ENCODE data around the gene PAAF1.
"Not testable (repeated sequence)": the region's sequence is repeated elsewhere in the genome, so short reads cannot be mapped to it uniquely, and the experiment has no call there.

PAAF1 gene

DNA sequence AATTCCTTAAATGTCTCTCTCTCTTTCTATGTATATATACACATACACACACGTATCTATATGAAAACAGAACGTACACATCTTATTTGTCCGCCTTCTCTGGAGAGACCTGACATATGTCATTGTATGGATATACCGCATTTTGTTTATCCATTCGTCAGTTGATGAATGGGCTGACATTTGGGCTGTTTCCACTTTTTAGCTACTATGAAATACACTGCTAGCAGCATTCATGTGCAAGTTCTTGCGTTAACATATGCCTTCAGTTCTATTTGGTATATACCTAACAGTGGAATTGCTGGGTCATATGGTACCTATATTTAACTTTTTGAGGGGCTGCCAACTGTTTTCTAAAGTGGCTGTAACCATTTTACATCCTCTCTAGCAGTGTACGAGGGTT lies 56.0 kb downstream of the PAAF1 start:
- in situ Hi-C loops (cut with MboI; ENCODE audit: low sequenced_read_pairs, unreplicated experiment) = no loop called here
- TF ChIP-seq, protein P1, sequence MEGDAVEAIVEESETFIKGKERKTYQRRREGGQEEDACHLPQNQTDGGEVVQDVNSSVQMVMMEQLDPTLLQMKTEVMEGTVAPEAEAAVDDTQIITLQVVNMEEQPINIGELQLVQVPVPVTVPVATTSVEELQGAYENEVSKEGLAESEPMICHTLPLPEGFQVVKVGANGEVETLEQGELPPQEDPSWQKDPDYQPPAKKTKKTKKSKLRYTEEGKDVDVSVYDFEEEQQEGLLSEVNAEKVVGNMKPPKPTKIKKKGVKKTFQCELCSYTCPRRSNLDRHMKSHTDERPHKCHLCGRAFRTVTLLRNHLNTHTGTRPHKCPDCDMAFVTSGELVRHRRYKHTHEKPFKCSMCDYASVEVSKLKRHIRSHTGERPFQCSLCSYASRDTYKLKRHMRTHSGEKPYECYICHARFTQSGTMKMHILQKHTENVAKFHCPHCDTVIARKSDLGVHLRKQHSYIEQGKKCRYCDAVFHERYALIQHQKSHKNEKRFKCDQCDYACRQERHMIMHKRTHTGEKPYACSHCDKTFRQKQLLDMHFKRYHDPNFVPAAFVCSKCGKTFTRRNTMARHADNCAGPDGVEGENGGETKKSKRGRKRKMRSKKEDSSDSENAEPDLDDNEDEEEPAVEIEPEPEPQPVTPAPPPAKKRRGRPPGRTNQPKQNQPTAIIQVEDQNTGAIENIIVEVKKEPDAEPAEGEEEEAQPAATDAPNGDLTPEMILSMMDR (IDR thresholded peaks at IDR 0.05; ENCODE audit: borderline replicate concordance, control extremely low read depth, extremely low read depth, insufficient read depth, missing control alignments) = no peak
- no peak for DNase-seq (ENCODE audit: low spot score)

DNA sequence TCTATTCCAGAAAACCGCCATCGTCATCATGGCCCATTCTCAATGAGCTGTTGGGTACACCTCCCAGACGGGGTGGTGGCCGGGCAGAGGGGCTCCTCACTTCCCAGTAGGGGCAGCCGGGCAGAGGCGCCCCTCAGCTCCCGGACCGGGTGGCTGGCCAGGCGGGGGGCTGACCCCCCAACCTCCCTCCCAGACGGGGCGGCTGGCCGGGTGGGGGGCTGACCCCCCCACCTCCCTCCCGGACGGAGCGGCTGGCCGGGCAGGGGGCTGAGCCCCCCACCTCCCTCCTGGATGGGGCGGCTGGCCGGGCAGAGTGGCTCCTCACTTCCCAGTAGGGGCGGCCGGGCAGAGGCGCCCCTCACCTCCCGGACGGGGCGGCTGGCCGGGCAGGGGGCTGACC lies 59.2 kb downstream of the PAAF1 start:
- DNase-seq (ENCODE audit: low spot score); in situ Hi-C loops (cut with MboI; ENCODE audit: low sequenced_read_pairs, unreplicated experiment): not testable (repeated sequence)

DNA sequence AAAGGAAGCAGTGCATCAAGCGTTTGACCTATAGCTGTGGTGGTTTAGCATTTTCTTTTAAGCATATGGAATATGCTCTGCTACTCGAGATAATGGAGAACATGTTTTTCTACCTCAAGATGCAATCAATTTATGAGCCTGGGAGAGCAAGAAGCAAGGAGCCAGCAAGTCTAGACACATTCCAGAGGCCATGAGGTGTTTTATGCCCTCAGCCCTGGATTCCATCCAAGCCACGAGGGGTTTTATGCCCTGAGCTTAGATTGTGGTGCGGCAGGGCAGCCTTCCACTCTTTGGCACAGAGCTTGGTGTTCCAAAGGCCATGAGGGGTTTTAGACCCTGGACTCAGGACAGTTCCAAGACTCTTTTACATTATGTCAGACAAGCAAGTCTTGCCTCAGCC lies 62.3 kb downstream of the PAAF1 start:
- in situ Hi-C loops (cut with MboI; ENCODE audit: low sequenced_read_pairs, unreplicated experiment) = no loop called here
- no peak for DNase-seq (ENCODE audit: low spot score)
- TF ChIP-seq, protein P1 (IDR thresholded peaks at IDR 0.05; ENCODE audit: borderline replicate concordance, control extremely low read depth, extremely low read depth, insufficient read depth, missing control alignments) = no peak

DNA sequence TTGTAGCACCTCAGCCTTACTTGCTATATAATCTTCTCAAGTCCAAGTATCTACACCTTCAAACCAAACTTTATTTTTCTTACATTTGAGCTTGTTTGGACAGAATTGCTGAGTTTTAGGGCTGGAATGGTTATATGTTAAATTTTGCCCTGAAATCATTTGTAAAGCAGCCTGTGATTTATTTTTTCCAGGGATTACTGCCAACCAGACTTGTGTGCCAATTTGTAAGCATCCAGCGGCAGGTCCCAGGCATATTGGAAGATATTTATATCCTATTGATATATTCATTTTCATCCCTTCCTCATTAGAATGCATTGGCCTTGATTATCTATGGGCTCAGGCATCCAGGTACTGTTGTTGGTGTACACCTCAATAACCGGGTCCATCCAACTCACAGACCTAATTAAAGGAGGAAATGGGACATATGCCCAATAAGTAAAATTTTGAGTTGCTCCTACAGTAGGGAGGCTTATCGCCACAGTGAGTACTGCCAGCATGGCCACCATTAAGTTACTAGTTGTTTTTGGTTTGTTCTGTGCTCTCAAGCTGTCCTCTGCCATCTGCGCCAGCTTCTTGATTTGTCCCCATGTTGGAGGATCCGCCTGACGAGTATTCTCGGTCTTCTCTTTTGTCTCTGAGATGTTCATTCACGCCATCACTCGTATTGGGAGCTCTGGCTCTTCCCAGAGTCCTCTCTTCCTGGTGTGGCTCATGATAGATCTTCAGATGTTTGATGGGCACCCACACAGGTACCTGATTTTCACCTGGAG lies 64.2 kb downstream of the PAAF1 start:
- TF ChIP-seq, protein P1 (IDR thresholded peaks at IDR 0.05; ENCODE audit: borderline replicate concordance, control extremely low read depth, extremely low read depth, insufficient read depth, missing control alignments) = no peak
- in situ Hi-C loops (cut with MboI; ENCODE audit: low sequenced_read_pairs, unreplicated experiment) = no loop called here
- no peak for DNase-seq (ENCODE audit: low spot score)

DNA sequence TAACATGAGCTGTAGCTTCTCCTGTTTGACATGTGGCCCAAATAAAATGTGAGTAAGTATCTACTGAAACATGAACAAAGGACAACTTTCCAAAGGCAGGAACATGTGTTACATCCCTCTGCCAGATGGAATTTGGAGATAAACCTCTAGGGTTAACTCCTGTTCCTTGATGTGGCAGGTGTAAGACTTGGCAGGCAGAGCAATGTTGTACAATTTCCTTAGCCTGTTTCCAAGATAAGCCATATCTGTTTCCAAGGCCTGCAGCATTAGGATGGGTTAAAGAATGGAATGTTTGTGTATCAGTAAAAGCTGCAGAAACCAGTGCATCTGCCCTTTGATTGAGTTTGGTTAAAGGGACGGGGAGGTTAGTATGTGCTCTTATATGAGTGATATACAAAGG lies 65.2 kb downstream of the PAAF1 start:
- TF ChIP-seq, protein P1 (IDR thresholded peaks at IDR 0.05; ENCODE audit: borderline replicate concordance, control extremely low read depth, extremely low read depth, insufficient read depth, missing control alignments) = no peak
- in situ Hi-C loops (cut with MboI; ENCODE audit: low sequenced_read_pairs, unreplicated experiment) = no loop called here
- no peak for DNase-seq (ENCODE audit: low spot score)

DNA sequence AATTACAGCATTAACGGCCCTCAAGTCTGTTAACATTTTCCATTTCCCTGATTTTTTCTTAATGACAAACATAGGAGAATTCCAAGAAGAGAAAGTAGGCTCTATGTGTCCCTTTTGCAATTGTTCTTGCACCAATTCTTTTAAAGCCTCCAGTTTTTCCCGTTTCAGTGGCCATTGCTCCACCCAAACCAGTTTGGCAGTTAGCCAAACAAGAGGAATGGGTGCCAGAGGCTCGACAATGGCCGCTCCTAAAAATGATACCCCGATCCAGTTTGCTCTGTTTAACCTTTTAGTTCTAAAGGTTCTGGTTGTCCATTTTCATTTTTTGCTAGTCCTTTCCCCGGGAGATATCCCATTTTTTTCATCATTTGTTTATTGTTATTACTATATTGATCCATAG lies 67.3 kb downstream of the PAAF1 start:
- in situ Hi-C loops (cut with MboI; ENCODE audit: low sequenced_read_pairs, unreplicated experiment) = no loop called here
- TF ChIP-seq, protein P1 (IDR thresholded peaks at IDR 0.05; ENCODE audit: borderline replicate concordance, control extremely low read depth, extremely low read depth, insufficient read depth, missing control alignments) = no peak
- DNase-seq (ENCODE audit: low spot score) = no peak

DNA sequence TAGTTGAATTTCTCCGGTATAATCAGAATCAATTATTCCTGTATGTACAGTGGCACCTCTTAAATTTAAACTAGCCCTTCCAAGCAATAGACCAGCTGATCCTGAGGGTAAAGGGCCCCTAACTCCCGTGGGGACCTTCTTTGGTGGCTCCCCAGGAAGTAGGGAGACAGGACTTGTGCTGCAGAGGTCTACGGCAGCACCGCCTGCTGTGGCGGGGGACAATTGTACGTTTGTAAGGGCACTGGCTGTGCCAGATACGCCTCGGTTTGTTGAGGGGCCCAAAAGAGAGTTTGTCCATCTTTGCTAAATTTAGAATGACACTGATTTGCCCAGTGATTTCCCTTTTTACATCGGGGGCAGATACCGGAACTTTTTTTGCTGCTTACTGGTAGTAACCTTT lies 68.1 kb downstream of the PAAF1 start:
- TF ChIP-seq, protein P1 (IDR thresholded peaks at IDR 0.05; ENCODE audit: borderline replicate concordance, control extremely low read depth, extremely low read depth, insufficient read depth, missing control alignments) = no peak
- in situ Hi-C loops (cut with MboI; ENCODE audit: low sequenced_read_pairs, unreplicated experiment) = no loop called here
- DNase-seq (ENCODE audit: low spot score) = no peak
